ENCODE data around the gene SHISAL2A. TPM values are rescaled to one million over a fixed set of nuclear protein-coding genes. Genes with fewer than 3 reads are reported as not detected.

The SHISAL2A gene
- total RNA-seq, 4 donors from 2014 or later = not detected

GRCh38 chr1:52677076-52677806, 44.3 kb downstream of the SHISAL2A start:
- TF ChIP-seq CTCF (IDR thresholded peaks at IDR 0.05) (no peak), POLR2A (IDR thresholded peaks at IDR 0.05) (no peak)
- intact Hi-C loops (cut with DNase I; ENCODE audit: low total_unique reads) = no loop called here
- H3K4me3 ChIP-seq (ENCODE audit: low read depth, poor library complexity, severe bottlenecking) = no peak overlapping the region
- WGBS, 2 donors = 55 to 59% methylated on average over 6 of the region's 6 CpGs
- no peak for DNase-seq (ENCODE audit: low spot score in 2 of 2)

GRCh38 chr1:52679048-52679447, 46.1 kb downstream of the SHISAL2A start:
- H3K4me3 ChIP-seq (ENCODE audit: low read depth, poor library complexity, severe bottlenecking) = no peak overlapping the region
- 100% methylated on average over 1 of the region's 1 CpG for WGBS, 2 donors
- intact Hi-C loops (cut with DNase I; ENCODE audit: low total_unique reads) = no loop called here
- no peak for DNase-seq (ENCODE audit: low spot score in 2 of 2)
- no peak for TF ChIP-seq POLR2A (IDR thresholded peaks at IDR 0.05)
- TF ChIP-seq CTCF (IDR thresholded peaks at IDR 0.05) = no peak

- TF ChIP-seq POLR2A (IDR thresholded peaks at IDR 0.05) (no peak), CTCF (IDR thresholded peaks at IDR 0.05) (no peak)
- no peak for DNase-seq (ENCODE audit: low spot score in 2 of 2)
- 90 to 95% methylated on average over 5 of the region's 5 CpGs for WGBS, 2 donors
- intact Hi-C loops (cut with DNase I; ENCODE audit: low total_unique reads) = no loop called here
- no peak overlapping the region for H3K4me3 ChIP-seq (ENCODE audit: low read depth, poor library complexity, severe bottlenecking)
These were observed 46.5 kb downstream of the SHISAL2A start for GRCh38 chr1:52679498-52679897.

GRCh38 chr1:52680353-52680752, 47.4 kb downstream of the SHISAL2A start:
- no peak for DNase-seq (ENCODE audit: low spot score in 2 of 2)
- intact Hi-C loops (cut with DNase I; ENCODE audit: low total_unique reads) = no loop called here
- 84 to 88% methylated on average over 3 of the region's 3 CpGs for WGBS, 2 donors
- TF ChIP-seq CTCF (IDR thresholded peaks at IDR 0.05) (no peak), POLR2A (IDR thresholded peaks at IDR 0.05) (no peak)
- H3K4me3 ChIP-seq (ENCODE audit: low read depth, poor library complexity, severe bottlenecking) = no peak overlapping the region

- TF ChIP-seq POLR2A (IDR thresholded peaks at IDR 0.05) = no peak
- TF ChIP-seq CTCF (IDR thresholded peaks at IDR 0.05) = no peak
- no peak for DNase-seq (ENCODE audit: low spot score in 2 of 2)
- whole genome bisulfite sequencing, 2 donors = 75 to 82% methylated on average over 4 of the region's 4 CpGs
- intact Hi-C loops (cut with DNase I; ENCODE audit: low total_unique reads) = no loop called here
- no peak overlapping the region for H3K4me3 ChIP-seq (ENCODE audit: low read depth, poor library complexity, severe bottlenecking)
These were observed 48.2 kb downstream of the SHISAL2A start for GRCh38 chr1:52681136-52681535.

All from lower leg skin (tissue), 4 donors.